ENCODE data around the gene LYRM9. TPM values are rescaled to one million over a fixed set of nuclear protein-coding genes. Genes with fewer than 3 reads are reported as not detected.

Gene LYRM9
- total RNA-seq, 1 donor from 2014 or later = 5.2 TPM

DNA sequence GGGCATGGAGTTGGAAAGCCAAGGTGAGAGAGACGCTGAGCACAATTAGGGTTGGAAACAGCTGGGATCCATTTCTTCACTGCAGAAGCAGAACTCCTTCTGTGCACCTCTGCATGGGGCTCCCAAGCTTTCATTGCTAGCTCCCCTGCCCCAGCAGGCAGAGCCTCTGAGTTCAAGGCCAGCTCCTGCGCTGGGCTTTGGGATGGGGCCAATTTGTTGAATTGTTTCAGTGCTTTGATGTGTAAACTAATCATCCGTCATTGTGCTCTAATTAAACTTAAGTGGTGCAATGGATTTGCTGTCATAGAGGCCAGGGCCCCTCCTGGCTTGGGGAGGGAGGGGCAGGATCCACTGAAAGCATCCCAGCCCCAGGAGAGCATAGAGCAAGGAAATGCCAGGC, 13.5 kb upstream of the LYRM9 start:
- Mint-ChIP-seq H3K36me3 (ENCODE audit: low read depth) (no peaks in the 10 kb centered on the region), H3K9me3 (ENCODE audit: low read depth) (no peaks in the 10 kb centered on the region), H3K4me1 (ENCODE audit: low read depth) (no peaks in the 10 kb centered on the region), H3K27me3 (ENCODE audit: low read depth) (peaks cover 26% of the 10 kb centered on the region), H3K27ac (ENCODE audit: unreplicated experiment) (no peak overlapping the region), H3K4me3 (ENCODE audit: unreplicated experiment) (no peak overlapping the region)
- no peak for DNase-seq (ENCODE audit: low spot score)
- TF ChIP-seq, protein P1, sequence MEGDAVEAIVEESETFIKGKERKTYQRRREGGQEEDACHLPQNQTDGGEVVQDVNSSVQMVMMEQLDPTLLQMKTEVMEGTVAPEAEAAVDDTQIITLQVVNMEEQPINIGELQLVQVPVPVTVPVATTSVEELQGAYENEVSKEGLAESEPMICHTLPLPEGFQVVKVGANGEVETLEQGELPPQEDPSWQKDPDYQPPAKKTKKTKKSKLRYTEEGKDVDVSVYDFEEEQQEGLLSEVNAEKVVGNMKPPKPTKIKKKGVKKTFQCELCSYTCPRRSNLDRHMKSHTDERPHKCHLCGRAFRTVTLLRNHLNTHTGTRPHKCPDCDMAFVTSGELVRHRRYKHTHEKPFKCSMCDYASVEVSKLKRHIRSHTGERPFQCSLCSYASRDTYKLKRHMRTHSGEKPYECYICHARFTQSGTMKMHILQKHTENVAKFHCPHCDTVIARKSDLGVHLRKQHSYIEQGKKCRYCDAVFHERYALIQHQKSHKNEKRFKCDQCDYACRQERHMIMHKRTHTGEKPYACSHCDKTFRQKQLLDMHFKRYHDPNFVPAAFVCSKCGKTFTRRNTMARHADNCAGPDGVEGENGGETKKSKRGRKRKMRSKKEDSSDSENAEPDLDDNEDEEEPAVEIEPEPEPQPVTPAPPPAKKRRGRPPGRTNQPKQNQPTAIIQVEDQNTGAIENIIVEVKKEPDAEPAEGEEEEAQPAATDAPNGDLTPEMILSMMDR (IDR thresholded peaks at IDR 0.05) = no peak

- H3K4me3 Mint-ChIP-seq (ENCODE audit: unreplicated experiment) = no peak overlapping the region
- TF ChIP-seq, protein P1 (IDR thresholded peaks at IDR 0.05) = no peak
- H3K9me3 Mint-ChIP-seq (ENCODE audit: low read depth) = no peaks in the 10 kb centered on the region
- no peaks in the 10 kb centered on the region for H3K4me1 Mint-ChIP-seq (ENCODE audit: low read depth)
- no peak overlapping the region for H3K27ac Mint-ChIP-seq (ENCODE audit: unreplicated experiment)
- DNase-seq (ENCODE audit: low spot score) = no peak
- H3K36me3 Mint-ChIP-seq (ENCODE audit: low read depth) = no peaks in the 10 kb centered on the region
- peaks cover 26% of the 10 kb centered on the region for H3K27me3 Mint-ChIP-seq (ENCODE audit: low read depth)
These were observed 13.0 kb upstream of the LYRM9 start for GRCh38 chr17:27906226-27906580.

DNA sequence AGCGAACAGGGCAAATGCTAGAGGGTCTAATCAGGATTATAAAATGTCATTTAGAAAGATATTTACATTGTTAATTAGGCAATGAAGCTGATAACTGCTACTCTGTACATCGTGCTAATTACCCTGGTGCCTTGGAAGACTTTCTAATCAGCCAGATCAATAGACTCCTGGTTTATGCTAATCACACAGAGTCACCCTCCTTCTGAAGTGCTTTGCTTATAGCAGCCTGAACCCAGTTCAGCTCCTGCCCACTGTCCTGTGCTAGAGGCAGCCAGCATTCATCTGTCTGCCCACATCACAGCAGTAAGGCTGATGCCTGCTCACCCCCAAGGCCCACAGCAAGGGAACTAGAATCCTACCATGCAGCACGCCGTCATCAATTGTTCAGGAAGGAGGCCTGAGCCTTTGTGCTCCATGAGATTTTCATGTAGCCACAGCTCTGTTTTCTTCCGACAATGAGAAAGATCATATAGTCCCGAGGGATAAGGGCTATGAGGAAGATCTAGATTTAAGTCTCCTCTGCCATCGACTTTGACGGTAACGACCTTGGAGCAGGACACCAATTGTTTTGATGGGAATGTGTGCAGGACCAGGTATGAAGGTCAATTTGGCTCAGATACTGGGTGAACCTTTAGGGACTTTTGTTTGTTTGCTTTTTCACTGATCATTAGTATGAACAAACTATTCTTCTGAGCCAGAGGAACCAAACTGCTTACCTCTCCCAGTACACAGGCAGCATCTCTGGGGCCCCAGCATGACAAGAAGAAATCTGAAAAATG, 12.5 kb upstream of the LYRM9 start:
- Mint-ChIP-seq H3K36me3 (ENCODE audit: low read depth) (no peaks in the 10 kb centered on the region), H3K4me3 (ENCODE audit: unreplicated experiment) (no peak overlapping the region), H3K27ac (ENCODE audit: unreplicated experiment) (no peak overlapping the region), H3K9me3 (ENCODE audit: low read depth) (no peaks in the 10 kb centered on the region), H3K4me1 (ENCODE audit: low read depth) (no peaks in the 10 kb centered on the region), H3K27me3 (ENCODE audit: low read depth) (peaks cover 26% of the 10 kb centered on the region)
- TF ChIP-seq, protein P1 (IDR thresholded peaks at IDR 0.05) = no peak
- no peak for DNase-seq (ENCODE audit: low spot score)

DNA sequence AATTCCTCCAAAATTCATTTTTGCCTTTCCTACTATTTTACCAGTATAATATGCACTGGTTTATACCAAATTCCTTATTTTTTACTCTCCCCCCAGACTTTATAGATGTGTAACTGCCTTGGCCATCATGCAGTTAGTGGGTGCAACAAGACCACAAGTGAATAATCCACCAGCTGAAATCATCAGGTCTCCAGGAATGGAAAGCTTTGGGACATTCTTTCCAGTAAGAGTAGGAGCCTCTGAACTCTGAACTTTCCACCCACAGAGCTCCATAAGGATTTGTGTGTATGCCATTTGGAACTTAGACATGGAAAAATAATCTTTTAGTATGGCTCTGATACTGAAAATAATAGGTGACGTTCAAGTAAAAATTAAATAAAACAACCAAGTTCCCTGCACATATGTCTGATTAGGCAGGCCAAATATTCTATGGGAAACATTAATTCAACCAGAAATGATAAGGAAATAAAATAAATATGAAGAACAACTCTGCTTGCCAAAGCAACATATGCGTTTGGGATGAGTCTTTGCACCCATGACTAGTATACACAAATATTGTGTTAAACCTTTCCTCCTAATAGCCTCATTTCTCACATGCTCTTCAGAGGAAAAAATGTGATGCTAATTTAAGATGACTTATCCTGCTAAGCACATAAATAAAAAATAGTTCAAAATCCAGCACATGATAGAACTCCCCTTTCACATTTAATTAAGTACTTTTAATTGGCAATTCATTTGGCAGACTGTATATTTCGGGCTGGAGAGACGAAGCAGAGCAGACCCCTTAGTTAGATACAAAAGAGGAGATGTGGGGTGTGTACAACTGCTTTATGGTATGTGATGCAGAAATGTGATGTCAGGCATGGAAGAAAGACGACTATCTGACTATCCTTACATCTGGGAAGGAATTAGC, 11.6 kb upstream of the LYRM9 start:
- TF ChIP-seq, protein P1 (IDR thresholded peaks at IDR 0.05) = no peak
- Mint-ChIP-seq H3K4me1 (ENCODE audit: low read depth) (no peaks in the 10 kb centered on the region), H3K27ac (ENCODE audit: unreplicated experiment) (no peak overlapping the region), H3K27me3 (ENCODE audit: low read depth) (peaks cover 26% of the 10 kb centered on the region), H3K9me3 (ENCODE audit: low read depth) (no peaks in the 10 kb centered on the region), H3K36me3 (ENCODE audit: low read depth) (no peaks in the 10 kb centered on the region), H3K4me3 (ENCODE audit: unreplicated experiment) (no peak overlapping the region)
- DNase-seq (ENCODE audit: low spot score) = no peak

DNA sequence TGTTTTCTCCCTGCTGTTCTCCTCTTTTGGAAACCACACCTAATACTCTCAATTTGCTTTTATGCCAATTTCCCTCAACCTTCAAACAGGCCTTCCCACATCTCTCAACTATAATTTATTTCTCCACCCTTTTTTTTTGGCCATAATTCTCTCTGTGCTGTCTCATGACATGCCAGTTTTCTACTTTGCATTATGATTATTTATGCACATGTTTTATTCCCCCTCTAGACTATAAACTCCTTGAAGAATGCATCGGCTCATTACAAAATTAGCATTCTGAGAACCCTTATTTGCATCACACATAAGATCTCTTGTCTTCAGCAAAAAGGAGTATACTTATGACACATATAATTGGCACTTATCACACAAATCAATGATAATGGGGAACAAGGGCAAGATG, 10.9 kb upstream of the LYRM9 start:
- TF ChIP-seq, protein P1 (IDR thresholded peaks at IDR 0.05) = no peak
- DNase-seq (ENCODE audit: low spot score) = no peak
- Mint-ChIP-seq H3K27ac (ENCODE audit: unreplicated experiment) (no peak overlapping the region), H3K4me1 (ENCODE audit: low read depth) (no peaks in the 10 kb centered on the region), H3K27me3 (ENCODE audit: low read depth) (peaks cover 22% of the 10 kb centered on the region), H3K36me3 (ENCODE audit: low read depth) (no peaks in the 10 kb centered on the region), H3K4me3 (ENCODE audit: unreplicated experiment) (no peak overlapping the region), H3K9me3 (ENCODE audit: low read depth) (no peaks in the 10 kb centered on the region)

Data from chondrocyte (in vitro differentiated cells).